Spleen (tissue), 11 donors: Measurements from ENCODE around the gene TAP1. TPM values are rescaled to one million over a fixed set of nuclear protein-coding genes. Genes with fewer than 3 reads are reported as not detected.
"Not testable (repeated sequence)": the region's sequence is repeated elsewhere in the genome, so short reads cannot be mapped to it uniquely, and the experiment has no call there.

Experiments used
- DNase-seq: peaks from one replicate; pipeline ENCODE4 v3.0.0-alpha.2; 2020
- H3K27ac ChIP-seq, 8 donors: fragments of 200-600 bp; sonication (generic) in 7 of 8; 1 replicate in 4 of 8; 2 replicates in 4 of 8; pipeline versions ENCODE4 v1.5.0 to v1.8.0; 2016 to 2021; ENCODE audit warnings: inconsistent platforms in 4 of 8, mild to moderate bottlenecking in 4 of 8, moderate library complexity in 1 of 8
- H3K27me3 ChIP-seq, 7 donors: fragments of 200-600 bp; sonication (generic) in 6 of 7; replicated peaks in 1 of 7; 1 replicate in 4 of 7; 2 replicates in 3 of 7; pipeline versions ENCODE4 v1.5.0 to v1.8.0; 2016 to 2021; ENCODE audit warnings: inconsistent platforms in 3 of 7, mild to moderate bottlenecking in 1 of 7
- H3K36me3 ChIP-seq, 6 donors: fragments of 200-600 bp; sonication (generic) in 5 of 6; 1 replicate in 4 of 6; 2 replicates in 2 of 6; pipeline versions ENCODE4 v1.5.0 to v1.8.0; 2016 to 2021; ENCODE audit warnings: inconsistent platforms in 2 of 6
- H3K4me1 ChIP-seq, 6 donors: fragments of 200-600 bp; sonication (generic) in 5 of 6; 1 replicate in 3 of 6; 2 replicates in 3 of 6; pipeline versions ENCODE4 v1.5.0 to v1.8.0; 2016 to 2021; ENCODE audit warnings: inconsistent platforms in 3 of 6
- H3K4me3 ChIP-seq, 8 donors: fragments of 200-600 bp; sonication (generic) in 7 of 8; 1 replicate in 4 of 8; 2 replicates in 4 of 8; pipeline versions ENCODE4 v1.5.0 to v1.8.0; 2016 to 2021; ENCODE audit warnings: inconsistent platforms in 4 of 8, mild to moderate bottlenecking in 4 of 8, moderate library complexity in 2 of 8
- H3K9me3 ChIP-seq, 8 donors: fragments of 200-600 bp; sonication (generic) in 7 of 8; 1 replicate in 4 of 8; 2 replicates in 4 of 8; pipeline versions ENCODE4 v1.5.0 to v1.8.0; 2016 to 2021; ENCODE audit warnings: inconsistent platforms in 4 of 8
- POLR2A ChIP-seq, 3 donors: fragments of 450-650 bp; IDR thresholded peaks; one replicate each; pipeline ENCODE4 v1.5.1; 2017; ENCODE audit warnings: antibody characterized with exemption in 3 of 3, mild to moderate bottlenecking in 1 of 3
- POLR2AphosphoS5 ChIP-seq, 3 donors: sonication (generic); formaldehyde crosslinking; IDR thresholded peaks; one replicate each; pipeline ENCODE4 v1.5.1; 2017; ENCODE audit warnings: antibody characterized with exemption in 3 of 3
- WGBS, 5 donors: extraction: QIAGEN DNeasy Blood & Tissue Kit in 3 of 5; methylation state at CpG; one replicate each; pipeline versions ENCODE4 v1.1.5 to v1.1.7; 2013 to 2018; 5-methylcytosine and 5-hydroxymethylcytosine counted together
- intact Hi-C: fragments of 100-400 bp; cut with DNase I; formaldehyde crosslinking; loops from one replicate; pipeline ENCODE4 v1.15.0; 2023; ENCODE audit warnings: low total_unique reads
- polyA plus RNA-seq, 3 donors: library from polyadenylated mRNA; stranded (reverse); fragments of 200-250 nt; gene quantifications; one replicate each; pipeline ENCODE4 v1.2.1, GENCODE V29; 2013
- total RNA-seq, 7 donors: library from RNA; depleted of rRNA in 3 of 7; stranded (reverse); fragments of >200 nt in 3 of 7; fragmentation: NEBNext Ultra II Directional in 4 of 7; extraction: Animal tissue kit (Norgen Biotek cat#: 25700) in 4 of 7; gene quantifications; one replicate each; pipeline versions ENCODE4 v1.1.0 to v1.2.1, GENCODE V29; 2016 to 2021
- TF ChIP-seq, protein P1 (sequence below), 11 experiments: fragments of 200-600 bp in 7 of 11; fragments of 450-650 bp in 4 of 11; sonication (generic) in 4 of 11; IDR thresholded peaks in 8 of 11; conservative IDR thresholded peaks in 3 of 11; 1 replicate in 7 of 11; 2 replicates in 4 of 11; pipeline versions ENCODE4 v1.4.0 to v1.8.0; 2016 to 2021; ENCODE audit warnings: antibody characterized with exemption in 11 of 11, inconsistent platforms in 4 of 11, mild to moderate bottlenecking in 1 of 11
- donor health status: healthy with polysubstance abuse.
- donor health status: DM: no; HTN: no; CAD: no; lungs with moderate emphysema.
- donor health status: DM: no; HTN: no; CAD: no.
- donor health status: Bipolar disorder and iron deficiency.
- donor health status: healthy.
- donor health status: DM: no; HTN: no; CAD: no.
- donor health status: DM: yes; HTN: yes; CAD: no.

Gene TAP1
- total and polyA plus RNA-seq, 10 donors = 98.5 to 172 (median 147) TPM

GRCh38 chr6:32809171-32809570 is 44.3 kb downstream of the TAP1 start:
- H3K4me1 ChIP-seq = peaks cover 0 to 20% (median 4%) of the 10 kb centered on the region in 6 donors
- TF ChIP-seq POLR2A (IDR thresholded peaks at IDR 0.05) = no peak
- TF ChIP-seq, protein P1, sequence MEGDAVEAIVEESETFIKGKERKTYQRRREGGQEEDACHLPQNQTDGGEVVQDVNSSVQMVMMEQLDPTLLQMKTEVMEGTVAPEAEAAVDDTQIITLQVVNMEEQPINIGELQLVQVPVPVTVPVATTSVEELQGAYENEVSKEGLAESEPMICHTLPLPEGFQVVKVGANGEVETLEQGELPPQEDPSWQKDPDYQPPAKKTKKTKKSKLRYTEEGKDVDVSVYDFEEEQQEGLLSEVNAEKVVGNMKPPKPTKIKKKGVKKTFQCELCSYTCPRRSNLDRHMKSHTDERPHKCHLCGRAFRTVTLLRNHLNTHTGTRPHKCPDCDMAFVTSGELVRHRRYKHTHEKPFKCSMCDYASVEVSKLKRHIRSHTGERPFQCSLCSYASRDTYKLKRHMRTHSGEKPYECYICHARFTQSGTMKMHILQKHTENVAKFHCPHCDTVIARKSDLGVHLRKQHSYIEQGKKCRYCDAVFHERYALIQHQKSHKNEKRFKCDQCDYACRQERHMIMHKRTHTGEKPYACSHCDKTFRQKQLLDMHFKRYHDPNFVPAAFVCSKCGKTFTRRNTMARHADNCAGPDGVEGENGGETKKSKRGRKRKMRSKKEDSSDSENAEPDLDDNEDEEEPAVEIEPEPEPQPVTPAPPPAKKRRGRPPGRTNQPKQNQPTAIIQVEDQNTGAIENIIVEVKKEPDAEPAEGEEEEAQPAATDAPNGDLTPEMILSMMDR (IDR thresholded peaks at IDR 0.05 in 8 of 11, conservative IDR thresholded peaks at IDR 0.05 in 3 of 11) = no peak
- no peak for TF ChIP-seq POLR2AphosphoS5 (IDR thresholded peaks at IDR 0.05)
- intact Hi-C loops = no loop called here
- no peak for DNase-seq
- peaks cover 0 to 4% (median 0%) of the 10 kb centered on the region in 7 donors for H3K27me3 ChIP-seq
- no peak overlapping the region for H3K27ac ChIP-seq
- WGBS, 5 donors = 0 to 63% (median 31%) methylated on average over 1 of the region's 1 CpG
- H3K36me3 ChIP-seq = peaks cover 0 to 37% (median 3%) of the 10 kb centered on the region in 6 donors
- no peak overlapping the region for H3K4me3 ChIP-seq
- H3K9me3 ChIP-seq = no peaks in the 10 kb centered on the region

GRCh38 chr6:32807020-32807580 is 46.4 kb downstream of the TAP1 start:
- TF ChIP-seq, protein P1 (IDR thresholded peaks at IDR 0.05 in 8 of 11, conservative IDR thresholded peaks at IDR 0.05 in 3 of 11) = no peak
- TF ChIP-seq POLR2AphosphoS5 (IDR thresholded peaks at IDR 0.05) = peak in 1 of 3 donors; percentile 15
- peaks cover 0 to 4% (median 0%) of the 10 kb centered on the region in 7 donors for H3K27me3 ChIP-seq
- H3K27ac ChIP-seq = peak overlapping the region in 1 of 8 donors; percentile 46
- intact Hi-C loops = no loop called here
- no peaks in the 10 kb centered on the region for H3K9me3 ChIP-seq
- H3K4me1 ChIP-seq = no peaks in the 10 kb centered on the region
- H3K4me3 ChIP-seq = no peak overlapping the region
- H3K36me3 ChIP-seq = peaks cover 0 to 16% (median 0%) of the 10 kb centered on the region in 6 donors
- no peak for DNase-seq
- 72 to 79% (median 78%) methylated on average over 5 of the region's 5 CpGs for WGBS, 5 donors

DNA sequence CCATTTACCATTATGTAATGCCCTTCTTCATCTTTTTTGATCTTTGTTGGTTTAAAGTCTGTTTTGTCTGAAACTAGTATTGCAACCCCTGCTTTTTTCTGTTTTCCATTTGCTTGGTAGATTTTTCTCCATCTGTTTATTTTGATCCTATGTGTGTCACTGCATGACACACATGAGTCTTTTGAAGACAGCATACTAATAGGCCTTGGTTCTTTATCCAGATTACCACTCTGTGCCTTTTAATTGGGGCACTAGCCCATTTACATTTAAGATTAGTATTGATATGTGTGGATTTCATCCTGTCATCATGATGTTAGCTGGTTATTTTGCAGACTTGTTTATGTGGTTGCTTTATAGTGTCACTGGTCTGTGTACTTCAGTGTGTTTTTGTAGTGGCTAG is 48.1 kb downstream of the TAP1 start:
- DNase-seq, H3K4me3 ChIP-seq, H3K9me3 ChIP-seq, H3K27me3 ChIP-seq, H3K4me1 ChIP-seq, intact Hi-C loops, H3K27ac ChIP-seq: not testable (repeated sequence)
- H3K36me3 ChIP-seq = peaks cover 0 to 15% (median 0%) of the 10 kb centered on the region in 6 donors

DNA sequence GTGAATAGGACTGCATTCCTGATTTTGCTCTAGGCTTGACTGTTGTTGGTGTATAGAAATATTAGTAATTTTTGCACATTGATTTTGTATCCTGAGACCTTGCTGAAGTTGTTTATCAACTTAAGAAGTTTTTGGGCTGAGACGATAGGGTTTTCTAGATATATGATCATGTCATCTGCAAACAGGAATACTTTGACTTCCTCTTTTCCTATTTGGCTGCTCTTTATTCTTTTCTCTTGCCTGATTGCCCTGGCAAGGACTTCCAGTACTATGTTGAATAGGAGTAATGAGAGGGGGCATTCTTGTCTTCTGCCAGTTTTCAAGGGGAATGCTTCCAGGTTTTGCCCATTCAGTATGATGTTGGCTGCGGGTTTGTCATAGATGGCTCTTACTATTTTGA is 50.1 kb downstream of the TAP1 start:
- Histone ChIP-seq H3K4me3 (no peak overlapping the region), H3K27ac (no peak overlapping the region), H3K36me3 (peaks cover 0 to 11% (median 0%) of the 10 kb centered on the region in 6 donors), H3K27me3 (peaks cover 0 to 4% (median 0%) of the 10 kb centered on the region in 7 donors), H3K9me3 (peaks cover 0 to 18% (median 13%) of the 10 kb centered on the region in 8 donors), H3K4me1 (no peaks in the 10 kb centered on the region)
- TF ChIP-seq, protein P1 (IDR thresholded peaks at IDR 0.05 in 8 of 11, conservative IDR thresholded peaks at IDR 0.05 in 3 of 11) = no peak
- TF ChIP-seq POLR2AphosphoS5 (IDR thresholded peaks at IDR 0.05) (no peak), POLR2A (IDR thresholded peaks at IDR 0.05) (no peak)
- intact Hi-C loops = no loop called here
- DNase-seq = no peak
- 3 to 59% (median 36%) methylated on average over 2 of the region's 2 CpGs for WGBS, 5 donors
